ENCODE data around the gene MANBA. TPM values are rescaled to one million over a fixed set of nuclear protein-coding genes. Genes with fewer than 3 reads are reported as not detected.

Gene MANBA
- total and polyA plus RNA-seq, 12 donors, result 21.5 to 84.1 (median 53.4) TPM

GRCh38 chr4:102610476-102610875 lies 150.3 kb downstream of the MANBA start:
- 89 to 96% (median 92%) methylated on average over 3 of the region's 3 CpGs for WGBS, 4 donors
- Histone ChIP-seq H3K9me3 (replicated peaks in 1 of 3) (no peaks in the 10 kb centered on the region), H3K4me1 (replicated peaks in 1 of 2) (no peaks in the 10 kb centered on the region), H3K27ac (no peak overlapping the region), H3K27me3 (no peaks in the 10 kb centered on the region), H3K4me3 (no peak overlapping the region), H3K36me3 (replicated peaks in 1 of 2) (peaks cover 0 to 93% of the 10 kb centered on the region in 2 donors)
- no peak for DNase-seq
- TF ChIP-seq CTCF (IDR thresholded peaks at IDR 0.05) (no peak), POLR2A (IDR thresholded peaks at IDR 0.05) (no peak)
- intact Hi-C loops (cut with DNase I), result loop anchor here in 1 of 2 donors (5.0 to 10.0 kb wide), 2 partner anchors 106 to 163 kb away; partner anchors contain the start of gene NFKB1

DNA sequence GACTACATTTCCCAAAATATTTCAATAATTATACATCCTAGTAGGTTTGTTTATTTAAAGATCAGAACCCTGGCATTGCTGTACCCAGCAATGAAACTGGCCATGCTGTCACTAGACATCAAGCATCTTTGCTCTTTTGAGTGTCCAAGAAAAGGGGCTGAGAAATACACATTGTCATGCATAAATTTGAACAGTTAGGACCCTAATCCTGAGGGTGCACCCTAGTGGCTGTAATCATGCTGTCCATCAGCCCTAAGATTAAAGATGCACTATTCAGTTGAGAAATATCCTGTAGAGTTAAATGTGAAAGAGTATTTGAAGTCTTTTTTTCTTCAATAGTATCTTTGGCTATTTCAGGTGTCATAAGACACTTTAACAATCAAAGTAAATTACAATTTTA lies 150.8 kb downstream of the MANBA start:
- DNase-seq, result no peak
- Histone ChIP-seq H3K27me3 (no peaks in the 10 kb centered on the region), H3K4me1 (replicated peaks in 1 of 2) (no peaks in the 10 kb centered on the region), H3K9me3 (replicated peaks in 1 of 3) (no peaks in the 10 kb centered on the region), H3K27ac (no peak overlapping the region), H3K4me3 (no peak overlapping the region), H3K36me3 (replicated peaks in 1 of 2) (peaks cover 0 to 93% of the 10 kb centered on the region in 2 donors)
- TF ChIP-seq CTCF (IDR thresholded peaks at IDR 0.05) (peak in 1 of 6 experiments; percentile 27), POLR2A (IDR thresholded peaks at IDR 0.05) (no peak)
- intact Hi-C loops (cut with DNase I), result loop anchor here in 1 of 2 donors (5.0 to 10.0 kb wide), 2 partner anchors 105 to 163 kb away; partner anchors contain the start of gene NFKB1

DNA sequence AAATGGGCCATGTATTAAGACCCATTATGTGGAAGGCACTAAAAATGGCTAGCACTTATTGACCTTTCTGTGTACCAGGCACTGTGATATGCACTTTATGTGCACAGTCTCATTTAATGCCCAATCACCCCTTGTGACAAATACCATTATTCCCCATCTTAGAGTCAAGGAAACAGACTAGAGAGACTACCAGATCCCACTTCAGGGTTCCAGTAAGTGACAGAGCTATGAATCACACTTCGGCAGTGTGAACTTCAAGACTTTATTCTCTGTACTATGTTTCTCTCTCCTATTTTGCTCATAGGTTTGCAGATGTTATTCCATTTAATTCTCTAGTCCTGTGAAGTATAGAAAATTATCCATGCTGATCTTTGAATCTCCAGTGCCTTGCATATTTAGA lies 152.6 kb downstream of the MANBA start:
- Histone ChIP-seq H3K4me3 (no peak overlapping the region), H3K27ac (no peak overlapping the region), H3K4me1 (replicated peaks in 1 of 2) (no peaks in the 10 kb centered on the region), H3K27me3 (no peaks in the 10 kb centered on the region), H3K36me3 (replicated peaks in 1 of 2) (peaks cover 0 to 90% of the 10 kb centered on the region in 2 donors), H3K9me3 (replicated peaks in 1 of 3) (peaks cover 0 to 2% (median 0%) of the 10 kb centered on the region in 3 donors)
- WGBS, 4 donors, result 67 to 83% (median 73%) methylated on average over 1 of the region's 1 CpG
- intact Hi-C loops (cut with DNase I), result loop anchor here in 1 of 2 donors (10.0 kb wide), 1 partner anchor 163 kb away; no protein-coding TSS in a partner anchor
- no peak for DNase-seq
- TF ChIP-seq POLR2A (IDR thresholded peaks at IDR 0.05), result no peak
- no peak for TF ChIP-seq CTCF (IDR thresholded peaks at IDR 0.05)

- no peak overlapping the region for H3K4me3 ChIP-seq
These were observed 153.8 kb downstream of the MANBA start for GRCh38 chr4:102606846-102607450.

More at GRCh38 chr4:102606846-102607450, 153.8 kb downstream of the MANBA start:
- H3K36me3 ChIP-seq (replicated peaks in 1 of 2), result peaks cover 0 to 87% of the 10 kb centered on the region in 2 donors
- intact Hi-C loops (cut with DNase I), result loop anchor here in 1 of 2 donors (10.0 kb wide), 1 partner anchor 162 kb away; no protein-coding TSS in a partner anchor
- H3K4me1 ChIP-seq (replicated peaks in 1 of 2), result no peaks in the 10 kb centered on the region
- no peak for DNase-seq
- TF ChIP-seq CTCF (IDR thresholded peaks at IDR 0.05), result no peak
- no peaks in the 10 kb centered on the region for H3K27me3 ChIP-seq
- WGBS, 4 donors, result 86 to 93% (median 89%) methylated on average over 4 to 7 of the region's 7 CpGs
- no peak overlapping the region for H3K27ac ChIP-seq
- peaks cover 0 to 2% (median 0%) of the 10 kb centered on the region in 3 donors for H3K9me3 ChIP-seq (replicated peaks in 1 of 3)

All from adrenal gland (tissue), 12 donors.